HG03439 (cell line): ENCODE results near the gene SLC25A41.
A peak's percentile ranks its signal among the peaks of the same experiment; 100 is the strongest.
"Not testable (repeated sequence)": the region's sequence is repeated elsewhere in the genome, so short reads cannot be mapped to it uniquely, and the experiment has no call there.

Experiments
- ATAC-seq: cut with Tn5 transposase; IDR thresholded peaks from one replicate; pipeline ENCODE4 v1.9.1; 2021; ENCODE audit warnings: mild to moderate bottlenecking, moderate library complexity; ENCODE audit not compliant: unreplicated experiment

SLC25A41 gene

GRCh38 chr19:6428692-6429418 is 4.7 kb downstream of the SLC25A41 start:
- ATAC-seq: not testable (repeated sequence)

- no peak for ATAC-seq
These were observed 6.4 kb downstream of the SLC25A41 start for GRCh38 chr19:6427131-6427530.

- no peak for ATAC-seq
These were observed 7.6 kb downstream of the SLC25A41 start for GRCh38 chr19:6425732-6426620.

GRCh38 chr19:6424939-6425731 is 8.4 kb downstream of the SLC25A41 start:
- peak; percentile 85 for ATAC-seq

GRCh38 chr19:6424195-6424938 is 9.2 kb downstream of the SLC25A41 start, which contains the start of gene KHSRP:
TSS of gene KHSRP (minus strand) at chr19:6424811. CDS start at chr19:6424701, 110 bp downstream.
- ATAC-seq: no peak

- ATAC-seq: no peak
These were observed 9.9 kb downstream of the SLC25A41 start for GRCh38 chr19:6423499-6424194.

- no peak for ATAC-seq
These were observed 12.2 kb downstream of the SLC25A41 start for GRCh38 chr19:6421075-6422014.

GRCh38 chr19:6418562-6418932 is 15.0 kb downstream of the SLC25A41 start:
- ATAC-seq: no peak

GRCh38 chr19:6417713-6418561 is 15.6 kb downstream of the SLC25A41 start:
- ATAC-seq: no peak

GRCh38 chr19:6416658-6417405 is 16.7 kb downstream of the SLC25A41 start:
- ATAC-seq: no peak

GRCh38 chr19:6415591-6416190 is 17.9 kb downstream of the SLC25A41 start:
- no peak for ATAC-seq

- no peak for ATAC-seq
These were observed 18.6 kb downstream of the SLC25A41 start for GRCh38 chr19:6414793-6415590.

- ATAC-seq: no peak
These were observed 19.6 kb downstream of the SLC25A41 start for GRCh38 chr19:6413721-6414643.

GRCh38 chr19:6413291-6413690 is 20.3 kb downstream of the SLC25A41 start:
- ATAC-seq: no peak
